SK-N-SH treated with all-trans-retinoic acid at 6 μM for 48 hours (cell line): ENCODE data around the gene LRMDA.

Experiments used
- ATAC-seq: fragments of 200-7000 bp; cut with Tn5 transposase; 3 replicates; pipeline ENCODE4 v1.9.1; 2020; ENCODE audit warnings: mild to moderate bottlenecking, moderate library complexity
- ARNTL ChIP-seq: fragments of 450-650 bp; formaldehyde crosslinking; IDR thresholded peaks from 2 replicates; pipeline ENCODE4 v1.5.0; 2020; ENCODE audit warnings: low read depth, mild to moderate bottlenecking, moderate library complexity, borderline replicate concordance
- BACH2 ChIP-seq: fragments of 250-450 bp; sonication (Bioruptor Pico); IDR thresholded peaks from 2 replicates; pipeline ENCODE4 v1.9.0; 2021; ENCODE audit warnings: mild to moderate bottlenecking, borderline replicate concordance
- CSDC2 ChIP-seq: fragments of 250-450 bp; sonication (Bioruptor Pico); IDR thresholded peaks from 2 replicates; pipeline ENCODE4 v1.5.0; 2020; ENCODE audit warnings: mild to moderate bottlenecking, moderate library complexity
- ESRRG ChIP-seq: fragments of 250-450 bp; sonication (Bioruptor Pico); IDR thresholded peaks from 2 replicates; pipeline ENCODE4 v1.6.1; 2021; ENCODE audit warnings: mild to moderate bottlenecking
- GLIS3 ChIP-seq: fragments of 250-450 bp; sonication (Bioruptor Pico); IDR thresholded peaks from 2 replicates; pipeline ENCODE4 v1.5.0; 2020; ENCODE audit warnings: mild to moderate bottlenecking, moderate library complexity
- ISL1 ChIP-seq: fragments of 250-450 bp; sonication (Bioruptor Pico); IDR thresholded peaks from 2 replicates; pipeline ENCODE4 v2.1.2; 2022; ENCODE audit warnings: mild to moderate bottlenecking, moderate library complexity
- OSR1 ChIP-seq: fragments of 250-450 bp; sonication (Bioruptor Pico); IDR thresholded peaks from 2 replicates; pipeline ENCODE4 v1.8.0; 2022; ENCODE audit warnings: moderate library complexity, mild to moderate bottlenecking, inconsistent platforms
- PPARA ChIP-seq: fragments of 250-450 bp; sonication (Bioruptor Pico); IDR thresholded peaks from 2 replicates; pipeline ENCODE4 v1.5.0; 2020; ENCODE audit warnings: mild to moderate bottlenecking, borderline replicate concordance
- RARB ChIP-seq: fragments of 250-450 bp; sonication (Bioruptor Pico); IDR thresholded peaks from 2 replicates; pipeline ENCODE4 v1.8.0; 2021; ENCODE audit warnings: mild to moderate bottlenecking, moderate library complexity
- SNAI2 ChIP-seq: fragments of 250-450 bp; sonication (Bioruptor Pico); IDR thresholded peaks from 2 replicates; pipeline ENCODE4 v1.5.0; 2020; ENCODE audit warnings: mild to moderate bottlenecking, moderate library complexity
- TCF4 ChIP-seq: fragments of 250-450 bp; sonication (Bioruptor Pico); IDR thresholded peaks from 2 replicates; pipeline ENCODE4 v1.8.0; 2021; ENCODE audit warnings: mild to moderate bottlenecking, moderate library complexity, borderline replicate concordance
- TOX ChIP-seq: fragments of 250-450 bp; sonication (Bioruptor Pico); IDR thresholded peaks from 2 replicates; pipeline ENCODE4 v1.8.0; 2021; ENCODE audit warnings: mild to moderate bottlenecking, moderate library complexity, borderline replicate concordance
- ZC3H10 ChIP-seq: fragments of 250-450 bp; sonication (Bioruptor Pico); IDR thresholded peaks from 2 replicates; pipeline ENCODE4 v1.5.1; 2021; ENCODE audit warnings: mild to moderate bottlenecking, moderate library complexity
- ZFP3 ChIP-seq: fragments of 250-450 bp; sonication (Bioruptor Pico); IDR thresholded peaks from 2 replicates; pipeline ENCODE4 v1.5.0; 2020; ENCODE audit warnings: mild to moderate bottlenecking, moderate library complexity
- ZFP30 ChIP-seq: fragments of 450-650 bp; formaldehyde crosslinking; IDR thresholded peaks from 2 replicates; pipeline ENCODE4 v1.5.0; 2022; ENCODE audit warnings: mild to moderate bottlenecking, moderate library complexity
- ZNF565 ChIP-seq: fragments of 450-650 bp; formaldehyde crosslinking; conservative IDR thresholded peaks from 2 replicates; pipeline ENCODE4 v1.5.0; 2020; ENCODE audit warnings: low read depth, mild to moderate bottlenecking, moderate library complexity
- ZNF70 ChIP-seq: fragments of 450-650 bp; formaldehyde crosslinking; IDR thresholded peaks from 2 replicates; pipeline ENCODE4 v1.5.0; 2020; ENCODE audit warnings: mild to moderate bottlenecking, moderate library complexity
- ZNF8 ChIP-seq: fragments of 450-650 bp; formaldehyde crosslinking; IDR thresholded peaks from 2 replicates; pipeline ENCODE4 v1.5.0; 2020; ENCODE audit warnings: mild to moderate bottlenecking, moderate library complexity
- TF ChIP-seq, protein P1 (sequence below): fragments of 250-450 bp; sonication (Bioruptor Pico); IDR thresholded peaks from 2 replicates; pipeline ENCODE4 v1.5.1; 2020; ENCODE audit warnings: low read depth, mild to moderate bottlenecking, moderate library complexity
- TF ChIP-seq, protein P2 (sequence below): fragments of 250-450 bp; sonication (Bioruptor Pico); IDR thresholded peaks from 2 replicates; pipeline ENCODE4 v1.5.0; 2020; ENCODE audit warnings: mild to moderate bottlenecking, moderate library complexity
- TF ChIP-seq, protein P3 (sequence below): fragments of 250-450 bp; sonication (Bioruptor Pico); IDR thresholded peaks from 2 replicates; pipeline ENCODE4 v1.5.1; 2021; ENCODE audit warnings: mild to moderate bottlenecking, moderate library complexity
- TF ChIP-seq, protein P4 (sequence below): fragments of 250-450 bp; sonication (Bioruptor Pico); IDR thresholded peaks from 2 replicates; pipeline ENCODE4 v1.8.0; 2020; ENCODE audit warnings: mild to moderate bottlenecking, moderate library complexity, borderline replicate concordance
- TF ChIP-seq, protein P5 (sequence below): fragments of 250-450 bp; sonication (Bioruptor Pico); IDR thresholded peaks from 2 replicates; pipeline ENCODE4 v1.8.0; 2021; ENCODE audit warnings: low read depth, mild to moderate bottlenecking, moderate library complexity, borderline replicate concordance

LRMDA gene

DNA sequence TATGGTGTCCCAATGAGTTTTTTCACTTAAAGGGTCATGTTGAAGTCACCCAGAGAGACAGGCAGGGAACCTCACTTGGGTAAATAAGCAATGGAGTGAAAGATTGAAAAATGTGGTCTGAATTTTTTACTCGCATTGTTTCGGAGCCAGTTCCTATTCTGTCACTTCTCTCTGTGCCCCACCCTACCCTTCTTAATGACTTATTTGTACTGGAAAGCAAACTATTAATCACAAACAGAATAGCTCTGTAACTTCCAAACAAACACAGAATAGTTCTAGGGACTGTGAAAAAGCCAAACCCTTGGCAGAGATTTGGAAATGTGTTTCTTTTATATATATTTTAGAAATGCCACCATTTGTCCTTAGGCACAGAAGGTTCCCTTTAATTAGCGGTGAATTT, 76.0 kb downstream of the LRMDA start:
- no peak for ATAC-seq
- TF ChIP-seq ZNF565 (CRISPR knock-in tag) (no peak), GLIS3 (no peak), ISL1 (CRISPR knock-in tag) (no peak), TCF4 (no peak), ESRRG (CRISPR knock-in tag) (no peak), OSR1 (CRISPR knock-in tag) (no peak), RARB (CRISPR knock-in tag) (no peak), ZNF8 (CRISPR knock-in tag) (no peak), ZFP30 (CRISPR knock-in tag) (no peak), ZNF70 (CRISPR knock-in tag) (no peak)
- TF ChIP-seq, protein P1, sequence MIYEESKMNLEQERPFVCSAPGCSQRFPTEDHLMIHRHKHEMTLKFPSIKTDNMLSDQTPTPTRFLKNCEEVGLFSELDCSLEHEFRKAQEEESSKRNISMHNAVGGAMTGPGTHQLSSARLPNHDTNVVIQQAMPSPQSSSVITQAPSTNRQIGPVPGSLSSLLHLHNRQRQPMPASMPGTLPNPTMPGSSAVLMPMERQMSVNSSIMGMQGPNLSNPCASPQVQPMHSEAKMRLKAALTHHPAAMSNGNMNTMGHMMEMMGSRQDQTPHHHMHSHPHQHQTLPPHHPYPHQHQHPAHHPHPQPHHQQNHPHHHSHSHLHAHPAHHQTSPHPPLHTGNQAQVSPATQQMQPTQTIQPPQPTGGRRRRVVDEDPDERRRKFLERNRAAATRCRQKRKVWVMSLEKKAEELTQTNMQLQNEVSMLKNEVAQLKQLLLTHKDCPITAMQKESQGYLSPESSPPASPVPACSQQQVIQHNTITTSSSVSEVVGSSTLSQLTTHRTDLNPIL, result no peak
- TF ChIP-seq, protein P2, sequence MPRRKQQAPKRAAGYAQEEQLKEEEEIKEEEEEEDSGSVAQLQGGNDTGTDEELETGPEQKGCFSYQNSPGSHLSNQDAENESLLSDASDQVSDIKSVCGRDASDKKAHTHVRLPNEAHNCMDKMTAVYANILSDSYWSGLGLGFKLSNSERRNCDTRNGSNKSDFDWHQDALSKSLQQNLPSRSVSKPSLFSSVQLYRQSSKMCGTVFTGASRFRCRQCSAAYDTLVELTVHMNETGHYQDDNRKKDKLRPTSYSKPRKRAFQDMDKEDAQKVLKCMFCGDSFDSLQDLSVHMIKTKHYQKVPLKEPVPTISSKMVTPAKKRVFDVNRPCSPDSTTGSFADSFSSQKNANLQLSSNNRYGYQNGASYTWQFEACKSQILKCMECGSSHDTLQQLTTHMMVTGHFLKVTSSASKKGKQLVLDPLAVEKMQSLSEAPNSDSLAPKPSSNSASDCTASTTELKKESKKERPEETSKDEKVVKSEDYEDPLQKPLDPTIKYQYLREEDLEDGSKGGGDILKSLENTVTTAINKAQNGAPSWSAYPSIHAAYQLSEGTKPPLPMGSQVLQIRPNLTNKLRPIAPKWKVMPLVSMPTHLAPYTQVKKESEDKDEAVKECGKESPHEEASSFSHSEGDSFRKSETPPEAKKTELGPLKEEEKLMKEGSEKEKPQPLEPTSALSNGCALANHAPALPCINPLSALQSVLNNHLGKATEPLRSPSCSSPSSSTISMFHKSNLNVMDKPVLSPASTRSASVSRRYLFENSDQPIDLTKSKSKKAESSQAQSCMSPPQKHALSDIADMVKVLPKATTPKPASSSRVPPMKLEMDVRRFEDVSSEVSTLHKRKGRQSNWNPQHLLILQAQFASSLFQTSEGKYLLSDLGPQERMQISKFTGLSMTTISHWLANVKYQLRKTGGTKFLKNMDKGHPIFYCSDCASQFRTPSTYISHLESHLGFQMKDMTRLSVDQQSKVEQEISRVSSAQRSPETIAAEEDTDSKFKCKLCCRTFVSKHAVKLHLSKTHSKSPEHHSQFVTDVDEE (CRISPR knock-in tag), result no peak

DNA sequence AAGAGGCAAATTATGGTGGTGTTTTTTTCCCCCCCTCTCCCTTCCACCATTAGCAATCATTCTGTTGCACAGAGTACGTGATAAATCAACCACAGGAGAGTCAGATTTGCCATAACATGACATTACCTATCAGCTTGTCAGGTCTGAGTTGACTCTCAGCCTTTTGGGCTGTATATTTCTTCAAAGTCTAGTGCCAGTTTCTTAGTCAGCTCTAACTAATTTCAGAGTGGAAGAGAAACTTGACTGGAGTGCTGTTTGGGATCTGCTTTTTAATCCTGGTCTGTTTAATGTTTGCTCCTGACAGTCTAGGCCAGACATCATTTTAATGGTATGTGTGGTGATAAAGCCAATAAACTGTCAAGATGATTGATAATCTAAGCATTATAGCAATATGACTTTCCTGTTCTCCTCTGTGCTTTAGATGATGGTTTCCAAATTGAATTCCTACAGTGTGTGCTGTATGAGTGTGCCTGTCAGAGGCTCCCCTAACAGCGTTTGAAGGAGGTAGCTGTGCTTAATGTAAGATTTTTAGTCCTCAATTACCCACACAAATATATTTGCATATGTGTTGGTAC, 76.9 kb downstream of the LRMDA start:
- peak; percentile 96 for ATAC-seq
- TF ChIP-seq ZFP30 (CRISPR knock-in tag) (no peak), GLIS3 (peak; percentile 96), ZNF70 (CRISPR knock-in tag) (no peak; the same call in 1 of the 2 replicates), OSR1 (CRISPR knock-in tag) (no peak), ARNTL (CRISPR knock-in tag) (no peak), TCF4 (peak; percentile 88), TOX (peak; percentile 85; the same call in 1 of the 2 replicates), CSDC2 (CRISPR knock-in tag) (no peak), ZNF8 (CRISPR knock-in tag) (no peak; the same call in 1 of the 2 replicates), PPARA (CRISPR knock-in tag) (no peak), SNAI2 (CRISPR knock-in tag) (no peak), RARB (CRISPR knock-in tag) (peak; percentile 70; the same call in 1 of the 2 replicates), ZC3H10 (CRISPR knock-in tag) (peak; percentile 73; the same call in 1 of the 2 replicates), BACH2 (CRISPR knock-in tag) (no peak), ZNF565 (CRISPR knock-in tag) (no peak; the same call in 1 of the 2 replicates), ESRRG (CRISPR knock-in tag) (peak; percentile 85; the same call in 1 of the 2 replicates), ZFP3 (CRISPR knock-in tag) (peak; percentile 52; the same call in 1 of the 2 replicates), ISL1 (CRISPR knock-in tag) (peak; percentile 99)
- TF ChIP-seq, protein P3, sequence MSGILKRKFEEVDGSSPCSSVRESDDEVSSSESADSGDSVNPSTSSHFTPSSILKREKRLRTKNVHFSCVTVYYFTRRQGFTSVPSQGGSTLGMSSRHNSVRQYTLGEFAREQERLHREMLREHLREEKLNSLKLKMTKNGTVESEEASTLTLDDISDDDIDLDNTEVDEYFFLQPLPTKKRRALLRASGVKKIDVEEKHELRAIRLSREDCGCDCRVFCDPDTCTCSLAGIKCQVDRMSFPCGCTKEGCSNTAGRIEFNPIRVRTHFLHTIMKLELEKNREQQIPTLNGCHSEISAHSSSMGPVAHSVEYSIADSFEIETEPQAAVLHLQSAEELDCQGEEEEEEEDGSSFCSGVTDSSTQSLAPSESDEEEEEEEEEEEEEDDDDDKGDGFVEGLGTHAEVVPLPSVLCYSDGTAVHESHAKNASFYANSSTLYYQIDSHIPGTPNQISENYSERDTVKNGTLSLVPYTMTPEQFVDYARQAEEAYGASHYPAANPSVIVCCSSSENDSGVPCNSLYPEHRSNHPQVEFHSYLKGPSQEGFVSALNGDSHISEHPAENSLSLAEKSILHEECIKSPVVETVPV, result peak; percentile 82
- TF ChIP-seq, protein P4, sequence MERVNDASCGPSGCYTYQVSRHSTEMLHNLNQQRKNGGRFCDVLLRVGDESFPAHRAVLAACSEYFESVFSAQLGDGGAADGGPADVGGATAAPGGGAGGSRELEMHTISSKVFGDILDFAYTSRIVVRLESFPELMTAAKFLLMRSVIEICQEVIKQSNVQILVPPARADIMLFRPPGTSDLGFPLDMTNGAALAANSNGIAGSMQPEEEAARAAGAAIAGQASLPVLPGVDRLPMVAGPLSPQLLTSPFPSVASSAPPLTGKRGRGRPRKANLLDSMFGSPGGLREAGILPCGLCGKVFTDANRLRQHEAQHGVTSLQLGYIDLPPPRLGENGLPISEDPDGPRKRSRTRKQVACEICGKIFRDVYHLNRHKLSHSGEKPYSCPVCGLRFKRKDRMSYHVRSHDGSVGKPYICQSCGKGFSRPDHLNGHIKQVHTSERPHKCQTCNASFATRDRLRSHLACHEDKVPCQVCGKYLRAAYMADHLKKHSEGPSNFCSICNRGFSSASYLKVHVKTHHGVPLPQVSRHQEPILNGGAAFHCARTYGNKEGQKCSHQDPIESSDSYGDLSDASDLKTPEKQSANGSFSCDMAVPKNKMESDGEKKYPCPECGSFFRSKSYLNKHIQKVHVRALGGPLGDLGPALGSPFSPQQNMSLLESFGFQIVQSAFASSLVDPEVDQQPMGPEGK (CRISPR knock-in tag), result peak; percentile 87
- TF ChIP-seq, protein P1, result peak; percentile 96
- TF ChIP-seq, protein P5, sequence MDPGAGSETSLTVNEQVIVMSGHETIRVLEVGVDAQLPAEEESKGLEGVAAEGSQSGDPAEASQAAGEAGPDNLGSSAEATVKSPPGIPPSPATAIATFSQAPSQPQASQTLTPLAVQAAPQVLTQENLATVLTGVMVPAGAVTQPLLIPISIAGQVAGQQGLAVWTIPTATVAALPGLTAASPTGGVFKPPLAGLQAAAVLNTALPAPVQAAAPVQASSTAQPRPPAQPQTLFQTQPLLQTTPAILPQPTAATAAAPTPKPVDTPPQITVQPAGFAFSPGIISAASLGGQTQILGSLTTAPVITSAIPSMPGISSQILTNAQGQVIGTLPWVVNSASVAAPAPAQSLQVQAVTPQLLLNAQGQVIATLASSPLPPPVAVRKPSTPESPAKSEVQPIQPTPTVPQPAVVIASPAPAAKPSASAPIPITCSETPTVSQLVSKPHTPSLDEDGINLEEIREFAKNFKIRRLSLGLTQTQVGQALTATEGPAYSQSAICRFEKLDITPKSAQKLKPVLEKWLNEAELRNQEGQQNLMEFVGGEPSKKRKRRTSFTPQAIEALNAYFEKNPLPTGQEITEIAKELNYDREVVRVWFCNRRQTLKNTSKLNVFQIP (CRISPR knock-in tag), result peak; percentile 86
- TF ChIP-seq, protein P2 (CRISPR knock-in tag), result peak; percentile 93
